ENCODE results near the gene TM9SF3. TPM values are rescaled to one million over a fixed set of nuclear protein-coding genes. Genes with fewer than 3 reads are reported as not detected.

TM9SF3 gene
- total RNA-seq, 1 donor from 2014 or later: 81.7 TPM

DNA sequence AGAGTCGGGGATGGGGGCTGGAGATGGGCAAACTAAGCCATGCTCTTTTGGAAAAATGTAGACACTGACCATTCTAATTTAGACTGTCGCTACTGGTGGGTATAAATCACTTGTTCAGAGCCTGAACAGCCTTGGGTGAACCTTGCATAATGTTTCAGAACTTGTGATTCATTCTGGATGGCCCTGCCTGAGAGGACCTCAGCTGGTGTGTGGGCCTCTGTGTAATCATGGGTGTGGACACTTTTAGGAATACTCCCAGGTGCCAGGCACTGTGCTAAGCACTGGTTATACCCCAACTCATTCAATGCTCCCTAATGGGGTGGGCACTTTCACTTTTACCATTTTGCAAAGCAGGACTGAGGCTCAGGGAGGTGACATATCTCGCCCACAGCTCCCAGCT lies 26.8 kb upstream of the TM9SF3 start:
- intact Hi-C loops (cut with micrococcal nuclease): no loop called here
- Mint-ChIP-seq H3K4me1 (ENCODE audit: low read depth) (no peaks in the 10 kb centered on the region), H3K27ac (no peak overlapping the region), H3K4me3 (no peak overlapping the region), H3K36me3 (ENCODE audit: low read depth) (no peaks in the 10 kb centered on the region), H3K9me3 (no peaks in the 10 kb centered on the region), H3K27me3 (ENCODE audit: insufficient read depth) (no peaks in the 10 kb centered on the region)
- DNase-seq (ENCODE audit: low spot score): no peak

DNA sequence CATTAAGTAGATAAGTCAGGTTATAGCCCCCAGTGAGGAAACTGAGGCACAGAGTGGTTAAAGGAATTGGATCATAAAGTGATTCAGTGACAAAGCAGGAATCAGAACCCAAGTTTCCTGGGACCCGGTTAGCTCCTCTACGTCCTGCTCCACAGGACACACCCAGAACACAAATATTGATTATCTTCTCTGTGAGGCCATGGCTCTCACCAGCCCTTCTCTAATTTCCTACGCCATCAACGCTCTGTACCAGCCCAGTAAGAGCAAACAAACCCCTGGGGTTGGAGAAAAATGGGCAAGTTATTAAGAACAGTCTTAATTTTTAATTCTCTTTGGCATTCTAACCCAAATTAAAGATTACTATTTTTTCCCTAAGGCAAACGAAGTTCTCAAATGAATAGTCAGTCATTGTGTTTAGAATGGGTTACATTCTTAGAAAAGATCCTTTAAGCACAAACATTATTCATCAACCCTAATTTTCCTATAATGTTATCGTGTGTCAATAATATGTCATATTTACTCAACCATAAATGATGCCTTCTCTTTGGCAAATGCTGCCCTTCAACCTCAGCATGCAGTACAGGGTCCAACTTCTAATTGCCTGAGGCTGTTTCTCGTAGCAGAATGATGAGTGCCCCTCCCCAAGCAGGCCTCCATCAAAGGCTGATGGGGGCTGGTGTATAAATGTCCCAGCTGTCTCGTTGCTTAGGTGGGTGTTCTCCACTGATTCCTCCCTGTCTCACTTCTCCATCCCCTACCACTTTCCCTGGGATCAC lies 25.4 kb upstream of the TM9SF3 start:
- H3K27me3 Mint-ChIP-seq (ENCODE audit: insufficient read depth): peaks cover 2% of the 10 kb centered on the region
- intact Hi-C loops (cut with micrococcal nuclease): no loop called here
- no peak for DNase-seq (ENCODE audit: low spot score)
- no peaks in the 10 kb centered on the region for H3K36me3 Mint-ChIP-seq (ENCODE audit: low read depth)
- no peak overlapping the region for H3K27ac Mint-ChIP-seq
- no peaks in the 10 kb centered on the region for H3K4me1 Mint-ChIP-seq (ENCODE audit: low read depth)
- H3K4me3 Mint-ChIP-seq: no peak overlapping the region
- H3K9me3 Mint-ChIP-seq: no peaks in the 10 kb centered on the region

GRCh38 chr10:96610817-96611216 lies 24.0 kb upstream of the TM9SF3 start:
- Mint-ChIP-seq H3K4me1 (ENCODE audit: low read depth) (no peaks in the 10 kb centered on the region), H3K9me3 (no peaks in the 10 kb centered on the region), H3K4me3 (no peak overlapping the region), H3K36me3 (ENCODE audit: low read depth) (no peaks in the 10 kb centered on the region), H3K27ac (no peak overlapping the region), H3K27me3 (ENCODE audit: insufficient read depth) (peaks cover 2% of the 10 kb centered on the region)
- DNase-seq (ENCODE audit: low spot score): no peak
- intact Hi-C loops (cut with micrococcal nuclease): no loop called here

- Mint-ChIP-seq H3K27me3 (ENCODE audit: insufficient read depth) (peaks cover 2% of the 10 kb centered on the region), H3K9me3 (no peaks in the 10 kb centered on the region), H3K4me3 (no peak overlapping the region), H3K36me3 (ENCODE audit: low read depth) (no peaks in the 10 kb centered on the region), H3K4me1 (ENCODE audit: low read depth) (no peaks in the 10 kb centered on the region), H3K27ac (no peak overlapping the region)
- intact Hi-C loops (cut with micrococcal nuclease): no loop called here
- no peak for DNase-seq (ENCODE audit: low spot score)
These were observed 22.7 kb upstream of the TM9SF3 start for GRCh38 chr10:96609510-96609909.

- no peaks in the 10 kb centered on the region for H3K9me3 Mint-ChIP-seq
- no peak overlapping the region for H3K27ac Mint-ChIP-seq
- H3K4me1 Mint-ChIP-seq (ENCODE audit: low read depth): no peaks in the 10 kb centered on the region
- H3K27me3 Mint-ChIP-seq (ENCODE audit: insufficient read depth): peaks cover 2% of the 10 kb centered on the region
- H3K36me3 Mint-ChIP-seq (ENCODE audit: low read depth): no peaks in the 10 kb centered on the region
- intact Hi-C loops (cut with micrococcal nuclease): no loop called here
- H3K4me3 Mint-ChIP-seq: no peak overlapping the region
- DNase-seq (ENCODE audit: low spot score): no peak
These were observed 22.0 kb upstream of the TM9SF3 start for GRCh38 chr10:96608805-96609204.

GRCh38 chr10:96608262-96608661 lies 21.4 kb upstream of the TM9SF3 start:
- intact Hi-C loops (cut with micrococcal nuclease): no loop called here
- H3K4me1 Mint-ChIP-seq (ENCODE audit: low read depth): no peaks in the 10 kb centered on the region
- no peaks in the 10 kb centered on the region for H3K9me3 Mint-ChIP-seq
- H3K36me3 Mint-ChIP-seq (ENCODE audit: low read depth): no peaks in the 10 kb centered on the region
- no peak overlapping the region for H3K4me3 Mint-ChIP-seq
- H3K27ac Mint-ChIP-seq: no peak overlapping the region
- H3K27me3 Mint-ChIP-seq (ENCODE audit: insufficient read depth): peaks cover 5% of the 10 kb centered on the region
- no peak for DNase-seq (ENCODE audit: low spot score)

DNA sequence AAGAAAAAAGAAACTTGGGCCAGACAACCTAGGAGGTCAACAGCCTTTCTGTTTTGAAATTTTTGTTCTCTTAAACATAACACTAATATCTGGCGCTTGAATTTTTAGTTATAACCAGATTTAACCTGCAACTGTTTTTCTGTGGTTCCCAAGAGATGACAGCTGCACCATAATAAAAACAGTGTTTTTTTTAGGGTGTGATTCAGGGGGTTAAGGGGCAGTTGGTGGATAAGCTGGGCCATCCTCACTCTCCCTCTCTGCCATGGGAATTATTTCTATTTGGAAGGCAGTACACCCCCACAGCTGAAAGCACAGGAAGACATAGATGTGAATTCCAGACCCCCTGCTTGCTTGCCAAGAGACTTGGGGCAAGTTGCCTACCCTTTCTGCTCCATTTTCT lies 20.1 kb upstream of the TM9SF3 start:
- intact Hi-C loops (cut with micrococcal nuclease): no loop called here
- Mint-ChIP-seq H3K9me3 (no peaks in the 10 kb centered on the region), H3K36me3 (ENCODE audit: low read depth) (no peaks in the 10 kb centered on the region), H3K27ac (no peak overlapping the region), H3K4me1 (ENCODE audit: low read depth) (no peaks in the 10 kb centered on the region), H3K27me3 (ENCODE audit: insufficient read depth) (peaks cover 5% of the 10 kb centered on the region), H3K4me3 (no peak overlapping the region)
- no peak for DNase-seq (ENCODE audit: low spot score)

- intact Hi-C loops (cut with micrococcal nuclease): no loop called here
These were observed 19.4 kb upstream of the TM9SF3 start for GRCh38 chr10:96606216-96606615.

DNA sequence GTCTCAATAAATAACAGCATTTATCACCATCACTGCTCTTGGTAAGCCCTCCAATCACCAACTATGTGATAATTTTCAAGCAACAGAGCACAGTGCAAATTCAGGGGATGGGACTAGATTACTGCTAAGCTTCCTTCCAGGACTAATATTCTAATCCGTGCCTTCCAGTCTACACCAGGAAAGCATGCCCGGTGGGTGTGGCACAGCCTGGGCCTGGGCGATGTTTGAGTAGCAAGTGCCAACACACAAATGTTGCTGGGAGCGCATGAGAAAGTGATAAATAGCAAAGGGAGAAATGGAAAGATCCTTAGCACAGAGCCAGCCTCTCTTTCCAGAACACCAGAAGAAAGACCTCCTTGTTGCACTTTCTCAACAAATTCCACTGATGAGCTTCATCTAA lies 13.5 kb upstream of the TM9SF3 start:
- H3K4me1 Mint-ChIP-seq (ENCODE audit: low read depth): no peaks in the 10 kb centered on the region
- intact Hi-C loops (cut with micrococcal nuclease): no loop called here
- no peaks in the 10 kb centered on the region for H3K9me3 Mint-ChIP-seq
- H3K27ac Mint-ChIP-seq: no peak overlapping the region
- no peak overlapping the region for H3K4me3 Mint-ChIP-seq
- peaks cover 9% of the 10 kb centered on the region for H3K27me3 Mint-ChIP-seq (ENCODE audit: insufficient read depth)
- no peak for DNase-seq (ENCODE audit: low spot score)
- H3K36me3 Mint-ChIP-seq (ENCODE audit: low read depth): no peaks in the 10 kb centered on the region

More at GRCh38 chr10:96606216-96606615, 19.4 kb upstream of the TM9SF3 start:
- H3K27ac Mint-ChIP-seq: no peak overlapping the region
- no peak overlapping the region for H3K4me3 Mint-ChIP-seq
- no peaks in the 10 kb centered on the region for H3K36me3 Mint-ChIP-seq (ENCODE audit: low read depth)
- no peaks in the 10 kb centered on the region for H3K9me3 Mint-ChIP-seq
- DNase-seq (ENCODE audit: low spot score): no peak
- H3K27me3 Mint-ChIP-seq (ENCODE audit: insufficient read depth): peaks cover 5% of the 10 kb centered on the region
- H3K4me1 Mint-ChIP-seq (ENCODE audit: low read depth): no peaks in the 10 kb centered on the region

DNA sequence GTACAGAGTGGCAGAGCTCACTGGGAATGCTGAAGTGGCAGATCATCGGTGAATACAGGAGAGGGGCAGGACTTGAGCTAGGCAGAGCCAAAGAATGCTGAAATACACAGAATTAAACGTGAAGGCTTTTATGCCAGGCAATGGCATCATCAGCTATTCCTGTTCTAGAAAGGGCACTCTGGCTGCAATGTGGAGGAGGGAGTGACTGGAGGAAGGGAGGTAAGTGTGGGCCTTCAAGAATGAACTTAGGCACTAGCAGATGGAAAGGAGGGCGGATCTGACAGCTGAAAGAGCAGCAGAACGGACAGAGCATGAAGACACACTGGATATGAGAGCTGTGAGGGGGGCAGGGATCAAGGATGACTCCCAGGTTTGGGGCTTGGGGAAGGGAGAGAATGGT lies 12.0 kb upstream of the TM9SF3 start:
- no peak for DNase-seq (ENCODE audit: low spot score)
- Mint-ChIP-seq H3K9me3 (peaks cover 4% of the 10 kb centered on the region), H3K27ac (no peak overlapping the region), H3K36me3 (ENCODE audit: low read depth) (peaks cover 2% of the 10 kb centered on the region), H3K27me3 (ENCODE audit: insufficient read depth) (peaks cover 9% of the 10 kb centered on the region), H3K4me3 (no peak overlapping the region), H3K4me1 (ENCODE audit: low read depth) (no peaks in the 10 kb centered on the region)
- intact Hi-C loops (cut with micrococcal nuclease): no loop called here

DNA sequence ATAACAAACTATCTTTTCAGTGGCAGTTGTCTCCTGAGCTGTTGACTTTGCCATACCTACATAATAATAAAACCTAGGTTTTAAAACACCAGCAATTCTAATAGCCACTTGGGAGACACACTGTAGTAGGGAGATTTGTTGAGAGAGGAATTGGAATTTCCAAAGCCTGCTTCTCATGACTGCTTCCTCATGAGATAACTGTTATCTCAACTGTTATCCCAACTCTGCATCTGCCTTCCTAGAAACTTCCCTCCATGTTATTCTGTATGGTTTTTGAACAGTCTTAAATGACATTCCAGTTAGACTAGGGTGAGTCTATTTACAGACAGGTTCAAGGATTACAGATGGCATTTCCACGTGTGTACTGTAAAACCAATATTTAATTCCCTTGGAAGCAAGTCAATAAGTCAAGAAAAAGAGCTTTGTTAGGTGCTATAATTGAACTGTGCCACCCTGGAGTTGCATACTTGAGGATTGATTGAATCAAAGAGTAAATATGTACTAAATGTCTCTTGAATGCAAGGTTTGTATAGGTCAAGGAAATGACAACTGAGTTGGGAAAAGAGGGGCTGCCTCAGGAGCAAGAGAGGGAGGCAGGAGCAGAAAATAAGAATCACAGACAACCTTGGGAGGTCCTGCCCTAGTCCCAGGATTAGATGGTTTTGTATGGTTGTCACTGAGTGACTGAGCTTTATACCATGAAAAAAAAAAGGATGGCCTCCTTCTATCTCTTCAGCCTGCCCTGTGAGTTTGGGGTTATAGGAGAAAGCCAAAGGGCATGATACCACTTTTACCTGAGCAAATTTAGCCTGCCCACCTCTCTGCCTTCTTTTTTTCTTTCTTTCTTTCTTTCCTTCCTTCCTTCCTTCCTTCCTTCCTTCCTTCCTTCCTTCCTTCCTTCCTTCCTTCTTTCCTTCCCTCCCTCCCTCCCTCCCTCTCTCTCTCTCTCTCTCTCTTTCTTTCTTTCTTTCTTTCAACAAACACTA lies 9.9 kb upstream of the TM9SF3 start:
- Mint-ChIP-seq H3K4me3 (no peak overlapping the region), H3K36me3 (ENCODE audit: low read depth) (peaks cover 2% of the 10 kb centered on the region), H3K4me1 (ENCODE audit: low read depth) (peaks cover 5% of the 10 kb centered on the region), H3K27me3 (ENCODE audit: insufficient read depth) (peaks cover 8% of the 10 kb centered on the region), H3K27ac (no peak overlapping the region), H3K9me3 (peaks cover 4% of the 10 kb centered on the region)
- intact Hi-C loops (cut with micrococcal nuclease): no loop called here
- DNase-seq (ENCODE audit: low spot score): no peak

GRCh38 chr10:96595741-96596140 lies 8.9 kb upstream of the TM9SF3 start:
- Mint-ChIP-seq H3K4me3 (no peak overlapping the region), H3K27ac (no peak overlapping the region), H3K36me3 (ENCODE audit: low read depth) (peaks cover 2% of the 10 kb centered on the region), H3K9me3 (peaks cover 4% of the 10 kb centered on the region), H3K4me1 (ENCODE audit: low read depth) (peaks cover 10% of the 10 kb centered on the region), H3K27me3 (ENCODE audit: insufficient read depth) (peaks cover 13% of the 10 kb centered on the region)
- intact Hi-C loops (cut with micrococcal nuclease): no loop called here
- no peak for DNase-seq (ENCODE audit: low spot score)

DNA sequence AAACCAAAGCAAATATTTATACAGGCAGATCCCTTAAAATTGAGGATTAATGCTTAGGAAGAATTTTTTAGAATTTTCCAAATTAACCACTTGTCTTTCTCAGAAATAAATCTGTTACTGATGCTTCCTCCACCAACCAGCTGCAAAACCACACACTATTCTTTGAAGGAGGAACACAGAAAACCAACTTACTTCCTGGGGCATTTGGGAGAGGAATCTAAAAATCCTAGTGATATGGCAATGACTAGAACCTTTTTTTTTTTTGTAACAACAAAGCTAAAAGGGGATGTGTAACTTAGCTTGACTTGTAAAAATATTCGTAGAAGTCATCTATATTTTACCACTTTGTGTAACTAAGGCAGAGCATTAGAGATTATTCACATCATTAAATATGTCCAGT lies 5.1 kb upstream of the TM9SF3 start:
- no peak overlapping the region for H3K27ac Mint-ChIP-seq
- H3K27me3 Mint-ChIP-seq (ENCODE audit: insufficient read depth): peaks cover 11% of the 10 kb centered on the region
- peaks cover 15% of the 10 kb centered on the region for H3K4me1 Mint-ChIP-seq (ENCODE audit: low read depth)
- H3K36me3 Mint-ChIP-seq (ENCODE audit: low read depth): peaks cover 2% of the 10 kb centered on the region
- no peak for DNase-seq (ENCODE audit: low spot score)
- intact Hi-C loops (cut with micrococcal nuclease): no loop called here
- H3K9me3 Mint-ChIP-seq: peaks cover 4% of the 10 kb centered on the region
- no peak overlapping the region for H3K4me3 Mint-ChIP-seq
